GM12801 (cell line): ENCODE data around the gene PNP.

Source experiments
- TF ChIP-seq, protein P1 (sequence below): IDR thresholded peaks from one replicate; pipeline ENCODE4 v1.5.1; 2011; ENCODE audit warnings: control low read depth; ENCODE audit not compliant: insufficient read length; ENCODE audit errors: extremely low read depth

The PNP gene

DNA sequence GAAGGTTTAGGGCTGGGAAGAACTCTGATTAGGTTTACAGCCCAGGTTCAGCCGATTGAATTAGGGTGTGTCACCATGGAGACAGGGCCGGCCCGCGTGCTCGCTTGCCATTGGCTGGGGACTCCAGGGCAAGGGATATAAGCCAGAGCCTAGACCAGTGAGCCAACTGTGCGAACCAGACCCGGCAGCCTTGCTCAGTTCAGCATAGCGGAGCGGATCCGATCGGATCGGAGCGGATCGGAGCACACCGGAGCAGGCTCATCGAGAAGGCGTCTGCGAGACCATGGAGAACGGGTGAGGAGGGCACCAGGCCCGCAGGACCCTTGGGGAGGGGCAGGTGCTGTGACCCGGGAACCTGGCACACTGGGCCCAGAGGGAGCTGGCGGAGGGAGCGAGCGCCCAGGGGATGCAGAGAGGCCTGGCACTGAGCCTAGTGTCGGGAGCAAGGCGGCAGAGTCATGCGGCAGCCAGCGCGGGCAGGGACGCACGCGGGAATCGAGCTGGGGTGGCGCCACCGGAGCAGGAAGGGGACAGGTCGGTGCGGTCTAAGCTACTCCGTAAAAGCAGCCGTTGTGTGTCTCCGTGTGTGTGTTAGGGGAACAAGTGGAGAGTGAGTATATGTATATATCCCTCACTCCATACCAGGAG, at the start of gene PNP:
PNP (plus strand) TSS at position 165 of the 648 bp plus-strand sequence; CDS start at position 284, 119 bp downstream.
- TF ChIP-seq, protein P1, sequence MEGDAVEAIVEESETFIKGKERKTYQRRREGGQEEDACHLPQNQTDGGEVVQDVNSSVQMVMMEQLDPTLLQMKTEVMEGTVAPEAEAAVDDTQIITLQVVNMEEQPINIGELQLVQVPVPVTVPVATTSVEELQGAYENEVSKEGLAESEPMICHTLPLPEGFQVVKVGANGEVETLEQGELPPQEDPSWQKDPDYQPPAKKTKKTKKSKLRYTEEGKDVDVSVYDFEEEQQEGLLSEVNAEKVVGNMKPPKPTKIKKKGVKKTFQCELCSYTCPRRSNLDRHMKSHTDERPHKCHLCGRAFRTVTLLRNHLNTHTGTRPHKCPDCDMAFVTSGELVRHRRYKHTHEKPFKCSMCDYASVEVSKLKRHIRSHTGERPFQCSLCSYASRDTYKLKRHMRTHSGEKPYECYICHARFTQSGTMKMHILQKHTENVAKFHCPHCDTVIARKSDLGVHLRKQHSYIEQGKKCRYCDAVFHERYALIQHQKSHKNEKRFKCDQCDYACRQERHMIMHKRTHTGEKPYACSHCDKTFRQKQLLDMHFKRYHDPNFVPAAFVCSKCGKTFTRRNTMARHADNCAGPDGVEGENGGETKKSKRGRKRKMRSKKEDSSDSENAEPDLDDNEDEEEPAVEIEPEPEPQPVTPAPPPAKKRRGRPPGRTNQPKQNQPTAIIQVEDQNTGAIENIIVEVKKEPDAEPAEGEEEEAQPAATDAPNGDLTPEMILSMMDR = no peak

DNA sequence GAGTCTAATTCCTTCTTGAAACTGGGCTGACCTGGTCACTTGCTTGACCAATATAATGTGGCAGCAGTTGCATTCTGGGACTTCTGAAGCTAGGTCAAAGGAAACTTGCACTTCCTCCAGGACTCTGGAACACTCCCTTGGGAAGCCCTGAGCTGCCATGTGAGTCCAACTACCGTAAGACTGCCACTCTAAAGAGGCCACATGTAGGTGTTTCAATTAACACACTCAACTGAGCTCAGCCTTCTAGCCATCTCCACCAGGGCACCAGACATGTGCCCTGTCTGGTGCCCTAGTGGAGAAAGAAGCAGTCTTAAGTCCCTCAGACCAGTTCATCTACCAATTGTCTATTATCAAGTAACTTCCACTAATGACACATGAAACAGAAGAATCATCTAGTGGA, 49.8 kb upstream of the PNP start:
- TF ChIP-seq, protein P1 = no peak

DNA sequence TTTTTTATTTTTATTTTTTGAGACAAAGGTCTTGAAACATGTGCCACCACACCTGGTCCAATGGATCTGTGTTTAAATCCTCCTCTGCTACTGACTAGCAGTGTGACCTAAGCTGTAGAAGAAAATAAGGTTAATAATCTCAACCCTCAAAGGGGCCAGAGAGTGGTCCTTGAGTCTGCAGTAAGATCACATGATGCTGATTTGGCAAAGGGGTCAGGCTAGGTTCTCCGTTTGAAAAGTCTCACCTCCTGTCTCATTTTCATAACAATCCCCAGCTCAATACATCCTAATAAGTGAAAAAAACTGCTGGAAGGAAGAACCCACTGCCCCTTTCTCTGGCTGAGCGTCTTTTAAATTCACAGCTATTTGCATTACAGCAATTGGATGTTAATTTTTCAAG, 47.9 kb upstream of the PNP start:
- TF ChIP-seq, protein P1 = no peak

DNA sequence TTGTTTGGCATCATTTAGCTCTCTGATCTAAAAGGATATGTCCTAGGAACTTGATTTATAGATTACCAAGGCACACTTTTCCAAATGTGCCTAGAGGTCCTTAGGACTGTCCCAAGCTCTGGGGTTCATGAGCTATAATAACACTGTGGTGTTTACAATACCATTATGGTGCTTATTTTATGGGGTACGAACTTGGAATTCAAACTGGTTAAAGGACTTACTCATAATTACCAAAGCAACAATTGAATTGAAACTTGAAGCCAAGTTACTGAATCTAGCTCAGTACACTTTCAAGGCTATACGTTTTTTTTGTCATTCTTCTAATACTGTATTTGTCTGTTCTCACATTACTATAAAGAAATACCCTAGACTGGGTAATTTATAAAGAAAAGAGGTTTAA, 46.3 kb upstream of the PNP start:
- TF ChIP-seq, protein P1 = no peak

DNA sequence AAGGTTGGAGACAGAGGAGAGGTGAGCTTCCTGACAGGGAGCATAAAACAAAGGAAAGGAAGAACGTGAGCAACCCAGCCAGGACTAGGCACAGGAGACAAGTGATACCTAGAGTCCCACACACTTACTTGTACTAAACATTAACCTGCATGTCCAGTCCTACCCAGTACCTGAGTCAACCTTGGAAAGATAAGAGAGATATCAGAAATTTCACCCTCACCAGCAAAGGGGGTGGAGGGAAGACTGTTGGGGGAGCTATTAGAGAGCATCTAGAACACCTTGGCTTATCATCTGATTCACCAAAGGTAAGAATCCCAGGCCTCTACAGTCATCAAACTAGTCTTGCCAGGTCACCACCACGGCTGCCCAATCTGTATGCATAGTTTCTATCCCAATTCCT, 44.4 kb upstream of the PNP start:
- TF ChIP-seq, protein P1 = no peak

DNA sequence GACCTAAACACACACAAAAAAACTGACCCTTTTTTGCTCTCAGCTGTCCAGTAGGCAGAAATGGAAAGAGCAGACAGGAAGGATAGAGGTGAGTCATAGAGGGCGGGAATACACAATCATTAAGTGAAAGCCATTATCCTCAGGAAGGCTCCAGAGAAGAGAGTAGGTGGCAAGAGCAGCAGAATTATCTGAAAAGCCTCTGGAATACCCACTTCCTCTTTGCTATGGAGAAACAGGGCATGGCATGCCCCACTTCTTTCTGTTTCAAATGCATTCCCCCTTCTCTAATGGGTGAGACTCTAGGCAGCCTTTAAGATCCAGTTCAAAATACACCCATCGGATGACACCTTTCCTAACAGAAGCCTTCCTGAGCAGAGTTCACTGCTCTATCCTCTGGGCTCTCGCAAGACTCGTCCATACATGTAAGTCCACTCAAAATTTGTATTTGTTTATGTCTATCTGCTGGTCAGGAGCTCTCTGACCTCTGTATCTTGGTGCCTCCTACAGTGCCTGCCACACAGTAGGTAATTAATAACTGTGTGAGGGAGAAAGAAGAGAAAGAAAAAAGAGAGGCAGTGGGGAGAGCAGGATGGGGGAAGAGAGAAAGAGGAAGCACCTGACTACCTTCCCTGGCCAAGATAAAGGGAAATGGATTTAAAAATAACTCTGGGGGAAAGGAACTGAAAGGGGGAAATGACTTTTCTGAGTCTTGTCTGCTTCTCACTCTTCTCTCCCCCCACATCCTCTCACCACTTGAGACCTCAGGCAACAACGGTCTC, 41.8 kb upstream of the PNP start:
- TF ChIP-seq, protein P1 = no peak

DNA sequence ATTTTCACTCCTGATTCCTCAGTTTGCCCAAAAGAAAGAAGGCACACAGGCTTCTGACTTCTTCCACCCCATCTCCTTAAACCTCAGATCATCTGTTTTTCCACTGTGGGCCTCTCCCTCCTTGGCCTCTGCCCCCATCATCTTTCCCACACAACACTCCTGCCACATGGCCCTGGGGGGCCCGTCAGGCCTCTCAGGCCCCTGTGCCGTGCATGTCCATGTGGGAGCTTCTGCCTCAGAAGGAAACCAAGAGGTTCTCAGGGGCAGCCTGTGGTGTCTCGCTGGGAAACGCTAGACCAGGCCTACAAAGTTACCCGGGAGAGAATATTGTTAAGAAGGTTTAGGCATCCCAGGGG, 41.2 kb upstream of the PNP start:
- TF ChIP-seq, protein P1 = no peak
